Measurements from ENCODE around the gene TIMM44.

The TIMM44 gene

DNA sequence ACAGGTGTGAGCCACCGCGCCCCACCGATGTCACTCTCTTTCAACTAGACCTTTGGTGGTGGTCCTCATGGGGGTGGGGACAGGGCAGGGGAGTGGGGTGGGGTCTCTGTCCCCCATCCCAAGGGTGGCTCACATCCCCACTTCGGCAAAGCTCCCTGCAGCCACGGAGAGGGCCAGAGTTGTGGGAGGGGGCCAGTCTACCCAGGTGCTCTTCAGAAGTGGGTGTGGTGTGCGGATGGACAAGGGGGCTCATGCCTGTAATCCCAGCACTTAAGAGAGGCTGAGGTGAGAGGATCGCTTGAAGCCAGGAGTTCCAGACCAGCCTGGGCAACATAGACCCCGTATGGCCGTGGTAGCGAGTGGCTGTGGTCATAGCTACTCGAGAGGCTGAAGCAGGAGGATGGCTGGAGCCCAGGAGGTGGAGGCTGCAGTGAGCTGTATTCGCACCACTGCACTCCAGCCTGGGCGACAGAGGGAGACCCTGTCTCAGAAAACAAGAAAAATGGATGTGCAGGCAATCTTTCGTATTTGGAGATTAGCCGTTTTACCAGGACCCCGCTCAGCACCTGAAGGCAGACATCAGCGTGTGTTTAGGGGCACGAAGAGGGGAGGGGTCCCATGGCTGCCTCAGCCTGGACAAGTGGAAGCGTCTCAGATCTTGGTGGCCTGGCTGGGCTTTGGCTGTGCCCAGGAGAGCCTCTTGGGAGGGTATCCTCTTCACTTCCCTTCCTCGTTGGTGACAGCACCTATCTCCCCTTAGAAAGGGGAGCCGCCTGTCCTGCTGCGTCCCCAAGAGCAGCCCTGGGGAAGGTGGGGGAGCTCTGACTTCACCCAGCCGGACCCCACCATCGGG, 28.0 kb downstream of the TIMM44 start:
- no peak for DNase-seq (ENCODE audit: low read depth)

DNA sequence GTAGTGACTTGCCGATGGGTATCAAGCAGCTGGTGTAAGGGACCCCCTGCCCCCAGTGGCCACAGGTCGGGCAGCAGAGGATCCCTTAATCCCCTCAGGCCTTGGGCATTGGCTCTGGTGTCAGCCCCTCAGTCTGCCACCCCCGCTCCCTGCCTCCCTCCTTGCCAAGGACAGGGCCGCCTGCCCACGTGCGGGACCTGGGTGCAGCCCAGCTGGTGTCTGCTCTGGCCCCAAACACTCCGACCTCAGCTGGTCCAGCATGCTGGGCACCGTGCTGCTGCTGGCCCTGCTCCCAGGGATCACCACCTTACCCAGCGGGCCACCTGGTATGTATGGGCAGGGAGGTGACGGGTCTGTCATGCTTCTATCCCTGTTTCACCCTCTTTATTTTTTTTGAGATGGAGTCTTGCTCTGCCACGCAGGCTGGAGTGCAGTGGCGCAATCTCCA, 28.8 kb downstream of the TIMM44 start, which contains the start of gene TGFBR3L:
Gene TGFBR3L, plus strand, starts transcription at position 233 of the 448 bp plus-strand sequence.
- no peak within 1 kb of the TSS for H3K4me3 ChIP-seq (ENCODE audit: low read depth, low read length)
- TF ChIP-seq POLR2A (IDR thresholded peaks at IDR 0.05; ENCODE audit: extremely low read depth, insufficient read length) (no peak), CTCF (IDR thresholded peaks at IDR 0.05; ENCODE audit: low read depth, low read length) (no peak), MYC (IDR thresholded peaks at IDR 0.05; ENCODE audit: low read depth, low read length) (no peak)
- TF ChIP-seq, protein P1, sequence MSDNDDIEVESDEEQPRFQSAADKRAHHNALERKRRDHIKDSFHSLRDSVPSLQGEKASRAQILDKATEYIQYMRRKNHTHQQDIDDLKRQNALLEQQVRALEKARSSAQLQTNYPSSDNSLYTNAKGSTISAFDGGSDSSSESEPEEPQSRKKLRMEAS (IDR thresholded peaks at IDR 0.05; ENCODE audit: low read depth, low read length), result no peak
- DNase-seq (ENCODE audit: low read depth), result no peak

More for the DNA sequence above, 28.0 kb downstream of the TIMM44 start:
- TF ChIP-seq, protein P1 (IDR thresholded peaks at IDR 0.05; ENCODE audit: low read depth, low read length), result no peak
- TF ChIP-seq POLR2A (IDR thresholded peaks at IDR 0.05; ENCODE audit: extremely low read depth, insufficient read length) (no peak), MYC (IDR thresholded peaks at IDR 0.05; ENCODE audit: low read depth, low read length) (no peak), CTCF (IDR thresholded peaks at IDR 0.05; ENCODE audit: low read depth, low read length) (no peak)
- no peak overlapping the region for H3K4me3 ChIP-seq (ENCODE audit: low read depth, low read length)

- TF ChIP-seq POLR2A (IDR thresholded peaks at IDR 0.05; ENCODE audit: extremely low read depth, insufficient read length), result no peak
- TF ChIP-seq MYC (IDR thresholded peaks at IDR 0.05; ENCODE audit: low read depth, low read length), result no peak
- TF ChIP-seq, protein P1 (IDR thresholded peaks at IDR 0.05; ENCODE audit: low read depth, low read length), result no peak
- TF ChIP-seq CTCF (IDR thresholded peaks at IDR 0.05; ENCODE audit: low read depth, low read length), result no peak
- no peak for DNase-seq (ENCODE audit: low read depth)
- no peak overlapping the region for H3K4me3 ChIP-seq (ENCODE audit: low read depth, low read length)
Observed at GRCh38 chr19:7914099-7914498, 29.4 kb downstream of the TIMM44 start.

DNA sequence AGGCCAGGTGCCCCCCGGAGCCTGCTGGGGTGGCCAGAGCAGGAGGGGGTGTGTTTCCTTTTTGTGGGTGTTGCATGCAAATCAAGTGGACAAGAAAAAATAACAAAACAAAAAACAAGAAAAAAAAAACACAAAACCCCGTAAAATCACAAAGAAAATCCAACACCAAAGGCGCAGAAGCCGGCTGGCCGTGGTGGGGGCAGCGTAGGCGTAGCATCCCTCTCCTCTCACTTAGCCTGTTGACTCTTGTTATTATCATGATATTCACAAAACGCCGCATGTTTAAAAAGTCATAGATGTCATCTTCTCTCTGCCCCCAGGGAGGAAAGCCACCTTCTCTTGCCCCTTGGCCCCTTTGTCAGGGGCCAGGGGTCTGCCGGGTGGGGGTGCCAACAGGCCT, 29.8 kb downstream of the TIMM44 start:
- no peak for DNase-seq (ENCODE audit: low read depth)
- TF ChIP-seq POLR2A (IDR thresholded peaks at IDR 0.05; ENCODE audit: extremely low read depth, insufficient read length) (no peak), MYC (IDR thresholded peaks at IDR 0.05; ENCODE audit: low read depth, low read length) (no peak), CTCF (IDR thresholded peaks at IDR 0.05; ENCODE audit: low read depth, low read length) (no peak)
- TF ChIP-seq, protein P1 (IDR thresholded peaks at IDR 0.05; ENCODE audit: low read depth, low read length), result no peak
- H3K4me3 ChIP-seq (ENCODE audit: low read depth, low read length), result no peak overlapping the region

- H3K4me3 ChIP-seq (ENCODE audit: low read depth, low read length), result no peak overlapping the region
- no peak for TF ChIP-seq CTCF (IDR thresholded peaks at IDR 0.05; ENCODE audit: low read depth, low read length)
- TF ChIP-seq, protein P1 (IDR thresholded peaks at IDR 0.05; ENCODE audit: low read depth, low read length), result no peak
- TF ChIP-seq MYC (IDR thresholded peaks at IDR 0.05; ENCODE audit: low read depth, low read length), result no peak
- no peak for TF ChIP-seq POLR2A (IDR thresholded peaks at IDR 0.05; ENCODE audit: extremely low read depth, insufficient read length)
Observed at GRCh38 chr19:7912697-7913564, 30.5 kb downstream of the TIMM44 start.

More at GRCh38 chr19:7912697-7913564, 30.5 kb downstream of the TIMM44 start:
- no peak for DNase-seq (ENCODE audit: low read depth)
